ENCODE measurements around the gene C11orf24. TPM values are rescaled to one million over a fixed set of nuclear protein-coding genes. Genes with fewer than 3 reads are reported as not detected.

C11orf24 gene
- 64.8 and 65.6 TPM in 2 replicates for total RNA-seq

DNA sequence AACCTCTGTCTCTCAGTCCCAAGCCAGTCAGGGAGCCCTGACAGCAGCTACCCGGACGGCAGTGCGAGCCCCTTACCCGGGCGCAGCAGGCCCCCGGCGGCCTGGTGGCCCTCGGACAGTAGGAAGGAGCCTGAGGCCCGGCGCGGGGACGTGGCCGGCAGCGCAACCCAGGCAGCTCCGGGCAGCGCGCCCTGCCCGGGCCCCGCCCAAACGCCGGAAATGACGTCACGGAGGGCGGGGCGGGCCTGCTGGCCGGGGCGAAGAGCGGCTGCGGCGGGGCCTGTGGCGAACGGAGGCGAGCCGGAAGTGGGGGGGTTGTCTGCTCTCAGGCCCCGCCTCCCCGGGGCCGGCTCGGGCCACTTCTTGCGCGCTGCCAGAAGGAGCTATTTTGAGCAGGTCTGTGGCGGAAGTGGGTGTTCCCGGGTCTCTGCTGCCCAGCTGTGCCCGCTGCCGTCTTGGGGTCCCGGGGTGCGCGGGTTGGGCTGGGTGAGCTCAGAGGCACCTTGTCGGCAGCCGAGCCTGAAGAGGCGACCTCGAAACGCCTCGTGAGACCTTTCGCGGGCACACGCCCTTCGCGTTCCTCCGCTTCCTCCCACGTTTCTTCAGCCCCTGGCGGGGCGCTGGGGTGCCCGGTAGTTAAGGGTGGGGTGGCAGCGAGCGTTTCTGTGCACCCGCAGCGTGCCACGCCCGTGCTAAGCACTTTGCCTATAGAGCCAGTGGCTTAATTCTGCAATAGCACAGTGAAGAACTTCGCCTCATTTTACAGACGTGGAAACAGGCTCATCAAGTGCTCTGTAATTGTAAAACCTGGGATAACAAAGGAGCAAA is at the start of gene C11orf24:
C11orf24 (minus strand) TSS at position 193 of the 828 bp plus-strand sequence. CDS start 8,206 bp downstream, outside the sequence.

GRCh38 chr11:68312117-68312779 is 40.5 kb upstream of the C11orf24 start, which contains the start of gene LRP5:
Gene LRP5, plus strand, starts transcription at chr11:68312591. Its CDS starts 124 bp downstream, at chr11:68312715.

GRCh38 chr11:68213135-68213515 is 58.6 kb downstream of the C11orf24 start, which contains the start of gene KMT5B:
Gene KMT5B, minus strand, starts transcription at chr11:68213296. Its CDS starts 23,220 bp downstream, at chr11:68190076.

Other genes with a start within 250 kb of the C11orf24 start
- gene NDUFS8, start 241.3 kb downstream of the C11orf24 start, total RNA-seq, result 81.6 and 115 TPM in 2 replicates
- gene TCIRG1, start 232.9 kb downstream of the C11orf24 start, total RNA-seq, result 75.5 and 88.4 TPM in 2 replicates
- gene CHKA, start 150.6 kb downstream of the C11orf24 start, total RNA-seq, result 8.1 and 12.8 TPM in 2 replicates
- 20.3 and 25.7 TPM in 2 replicates for gene KMT5B, start 58.7 kb downstream of the C11orf24 start, total RNA-seq
- gene LRP5, start 40.6 kb upstream of the C11orf24 start, total RNA-seq, result 110 and 164 TPM in 2 replicates
- 87.8 and 103 TPM in 2 replicates for gene PPP6R3, start 188.8 kb upstream of the C11orf24 start, total RNA-seq